Measurements from ENCODE around the gene TSPYL4. TPM values are rescaled to one million over a fixed set of nuclear protein-coding genes. Genes with fewer than 3 reads are reported as not detected.

The TSPYL4 gene
- polyA plus RNA-seq, 4 donors = 53.5 to 62.3 (median 58.5) TPM

Other genes starting within 250 kb of the TSPYL4 start
- 1 to 10 TPM; 4.1 to 5.6 (median 4.6) TPM for gene FRK, start 193.2 kb downstream of the TSPYL4 start, polyA plus RNA-seq (ENCODE audit: insufficient read length in 4 of 4)
- 10 to 100 TPM; 37.4 to 46.4 (median 45.4) TPM for gene NT5DC1, start 153.2 kb downstream of the TSPYL4 start, polyA plus RNA-seq (ENCODE audit: insufficient read length in 4 of 4)
- gene COL10A1, start 127.9 kb downstream of the TSPYL4 start, polyA plus RNA-seq (ENCODE audit: insufficient read length in 4 of 4) = under 1 TPM; 0.29 to 0.68 (median 0.43) TPM
- gene TSPYL1, start 25.9 kb upstream of the TSPYL4 start, polyA plus RNA-seq (ENCODE audit: insufficient read length in 4 of 4) = 100 to 1,000 TPM in 3 of 4 donors, 10 to 100 TPM in 1; 90.7 to 105 (median 102) TPM
- gene DSE, start 116.9 kb upstream of the TSPYL4 start, polyA plus RNA-seq (ENCODE audit: insufficient read length in 4 of 4) = 10 to 100 TPM; 43.0 to 46.2 (median 43.7) TPM
- 1 to 10 TPM; 3.4 to 5.7 (median 3.8) TPM for gene CALHM6, start 207.3 kb upstream of the TSPYL4 start, polyA plus RNA-seq (ENCODE audit: insufficient read length in 4 of 4)

Data from left renal cortex interstitium (tissue), 4 donors.